K562 (cell line): ENCODE measurements around the gene GTF2A1. TPM values are rescaled to one million over a fixed set of nuclear protein-coding genes. Genes with fewer than 3 reads are reported as not detected.

Experiments
- ATAC-seq: fragments of 200-7000 bp; cut with Tn5 transposase; 3 replicates; pipeline ENCODE4 v1.9.1; 2020; ENCODE audit warnings: moderate library complexity
- BruUV-seq: library from RNA; stranded (reverse); fragments of 400-500 nt; replicated peaks from 2 replicates; lab custom pipeline; 2021; lab: Mats Ljungman, UMichigan
- CTCF ChIA-PET: fragments of 300-600 bp; formaldehyde crosslinking; extraction: SDS; loops from one replicate; lab custom pipeline; 2021; ENCODE audit warnings: low intra/inter-chr PET ratio; lab: Yijun Ruan, JAX
- POLR2A ChIA-PET: fragments of 300-600, 350-650 bp; sonication (Branson Sonifier 250); formaldehyde crosslinking; extraction: SDS; loops from one replicate; lab custom pipeline; 2021; ENCODE audit warnings: antibody characterized with exemption, inconsistent platforms; lab: Yijun Ruan, JAX
- DNase-seq, 4 experiments: peaks; one replicate each; pipeline versions ENCODE4 v3.0.0 to v3.0.0-alpha.2; 2011 to 2018; ENCODE audit warnings: low spot score in 3 of 4, mixed read lengths in 3 of 4; ENCODE audit errors: extremely low read depth in 1 of 4
- FAIRE-seq: peaks from 2 replicates; lab custom pipeline; 2011; peaks lifted over from hg19 to GRCh38; lab: Jason Lieb, UNC
- H2AFZ ChIP-seq: 2 replicates; pipeline ENCODE4 v1.6.0; 2011; ENCODE audit warnings: low read depth, low read length, control low read depth, inconsistent platforms
- H3K27ac ChIP-seq: fragments of 200-600 bp; 3 replicates; pipeline ENCODE4 v1.8.0; 2011; ENCODE audit warnings: low read depth, mild to moderate bottlenecking, control low read depth, inconsistent platforms, low read length, moderate library complexity, mixed read lengths; ENCODE audit errors: extremely low read depth
- H3K27me3 ChIP-seq, 2 experiments: fragments of 300-600 bp in 1 of 2; 2 replicates in 1 of 2; 3 replicates in 1 of 2; pipeline versions ENCODE4 v1.6.0 to v1.8.0; 2011; ENCODE audit warnings: inconsistent platforms in 2 of 2, low read length in 2 of 2, mild to moderate bottlenecking in 1 of 2, mixed read lengths in 1 of 2, moderate library complexity in 1 of 2; ENCODE audit not compliant: control insufficient read depth in 2 of 2, insufficient read depth in 2 of 2
- H3K36me3 ChIP-seq: fragments of 300-600 bp; 3 replicates; pipeline ENCODE4 v1.8.0; 2011; ENCODE audit warnings: mild to moderate bottlenecking, low read length, inconsistent platforms; ENCODE audit not compliant: control insufficient read depth, insufficient read depth
- H3K4me1 ChIP-seq, 2 experiments: fragments of 200-600 bp in 1 of 2; replicated peaks in 1 of 2; 2 replicates in 1 of 2; 3 replicates in 1 of 2; pipeline versions ENCODE4 v1.5.1 to v1.8.0; 2011; ENCODE audit warnings: inconsistent platforms in 2 of 2, low read length in 2 of 2, mild to moderate bottlenecking in 1 of 2, mixed read lengths in 1 of 2, moderate library complexity in 1 of 2; ENCODE audit not compliant: control insufficient read depth in 2 of 2, insufficient read depth in 2 of 2
- H3K4me2 ChIP-seq: 2 replicates; pipeline ENCODE4 v1.6.1; 2011; ENCODE audit warnings: low read length, control low read depth, inconsistent platforms, mixed read lengths; ENCODE audit not compliant: insufficient read depth
- H3K4me3 ChIP-seq: fragments of 200-600 bp; sonication (generic), shearing (Covaris generic); 2 replicates; pipeline ENCODE4 v1.5.1; 2016; ENCODE audit warnings: control low read depth, inconsistent platforms
- H3K79me2 ChIP-seq: fragments of 200-600 bp; 3 replicates; pipeline ENCODE4 v1.8.0; 2011; ENCODE audit warnings: low read length, inconsistent platforms; ENCODE audit not compliant: control insufficient read depth, insufficient read depth
- H3K9ac ChIP-seq, 2 experiments: 2 replicates each; pipeline versions ENCODE4 v1.6.0 to v1.6.1; 2011; ENCODE audit warnings: low read depth in 2 of 2, low read length in 2 of 2, control low read depth in 1 of 2, inconsistent platforms in 1 of 2, mild to moderate bottlenecking in 1 of 2, mixed read lengths in 1 of 2; ENCODE audit not compliant: insufficient read depth in 1 of 2
- H3K9me1 ChIP-seq: one replicate; pipeline ENCODE4 v1.6.0; 2011; ENCODE audit warnings: inconsistent platforms, mild to moderate bottlenecking, low read length, moderate library complexity; ENCODE audit not compliant: control insufficient read depth, insufficient read depth
- H3K9me3 ChIP-seq: replicated peaks from 2 replicates; pipeline ENCODE4 v1.5.1; 2011; ENCODE audit warnings: low read depth, low read length, inconsistent platforms; ENCODE audit not compliant: control insufficient read depth, insufficient read depth
- H4K20me1 ChIP-seq: replicated peaks from 2 replicates; pipeline ENCODE4 v1.6.1; 2011; ENCODE audit warnings: low read length, inconsistent platforms, mixed read lengths; ENCODE audit not compliant: control insufficient read depth, insufficient read depth
- E2F6 ChIP-seq, 2 experiments: IDR thresholded peaks; 2 replicates each; pipeline ENCODE4 v1.6.1; 2011; ENCODE audit warnings: borderline replicate concordance in 1 of 2, control low read depth in 1 of 2, low read depth in 1 of 2, low read length in 1 of 2, mild to moderate bottlenecking in 1 of 2, mixed read lengths in 1 of 2, moderate library complexity in 1 of 2; ENCODE audit not compliant: insufficient read depth in 1 of 2, insufficient read length in 1 of 2, poor library complexity in 1 of 2, severe bottlenecking in 1 of 2; ENCODE audit errors: extremely low read depth in 1 of 2
- RBFOX2 ChIP-seq: fragments of 200-400 bp; formaldehyde crosslinking; IDR thresholded peaks from 2 replicates; pipeline ENCODE4 v1.6.1; 2017; ENCODE audit warnings: low read depth, mild to moderate bottlenecking, low read length, moderate library complexity
- REST ChIP-seq, 2 experiments: fragments of 450-650 bp; formaldehyde crosslinking in 1 of 2; IDR thresholded peaks; 2 replicates each; pipeline versions ENCODE4 v1.4.0 to v1.6.1; 2014 to 2020; ENCODE audit warnings: mild to moderate bottlenecking in 2 of 2, borderline replicate concordance in 1 of 2, low read depth in 1 of 2
- TAF1 ChIP-seq: IDR thresholded peaks from 2 replicates; pipeline ENCODE4 v1.6.1; 2011; ENCODE audit warnings: mild to moderate bottlenecking, low read length, moderate library complexity; ENCODE audit not compliant: insufficient read depth, control insufficient read depth, severe bottlenecking; ENCODE audit errors: extremely low read depth
- UBTF ChIP-seq, 2 experiments: IDR thresholded peaks; 2 replicates each; pipeline ENCODE4 v1.6.1; 2012; ENCODE audit warnings: improper control_type of control experiment in 2 of 2, low read depth in 2 of 2, low read length in 2 of 2, borderline replicate concordance in 1 of 2
- WGBS: fragments of 100-300 bp; shearing (Covaris generic); methylation state at CpG from one replicate; pipeline ENCODE4 v1.1.6; 2016; ENCODE audit warnings: low coverage, mixed read lengths; ENCODE audit not compliant: insufficient coverage; ENCODE audit errors: missing lambda C conversion rate; 5-methylcytosine and 5-hydroxymethylcytosine counted together
- in situ Hi-C: fragments of 300-500 bp; cut with MboI; formaldehyde crosslinking; loops from 4 replicates; pipeline ENCODE4 v1.15.0; 2018; ENCODE audit warnings: inconsistent platforms, mixed read lengths
- intact Hi-C: fragments of 100-400 bp; cut with micrococcal nuclease; formaldehyde crosslinking; loops from 2 replicates; pipeline ENCODE4 v1.14.2; 2022
- polyA plus RNA-seq, 8 experiments: library from polyadenylated mRNA; depleted of rRNA in 4 of 8; stranded (reverse) in 5 of 8; unstranded in 3 of 8; fragments of >200 nt; fragmentation: Nextera tagmentation in 2 of 8; fragmentation: Illumina TruSeq in 1 of 8; extraction: Ambion mirVana in 2 of 8; extraction: Trizol in 1 of 8; gene quantifications; 2 replicates each; pipeline versions ENCODE4 v1.2.1 to v1.2.3, GENCODE V29; 2011 to 2014; ENCODE audit warnings: inconsistent platforms in 1 of 8, missing spikeins in 1 of 8
- total RNA-seq, 7 experiments: library from RNA; depleted of rRNA in 6 of 7; stranded (reverse); fragments of >200 nt in 6 of 7; fragmentation: Illumina TruSeq in 2 of 7; extraction: Trizol in 2 of 7; gene quantifications; 2 replicates each; pipeline versions ENCODE4 v1.2.1 to v1.2.3, GENCODE V29; 2011 to 2021; ENCODE audit warnings: low replicate concordance in 1 of 7

GTF2A1 gene
- total and polyA plus RNA-seq, 9 of the 15 experiments (the other 6 are each of a cell fraction or from before 2014, with no cell fraction given), result 3.4 to 22.8 (median 14.7) TPM

GRCh38 chr14:81219759-81220579 lies 790 bp downstream of the GTF2A1 start:
- Histone ChIP-seq H3K79me2 (peaks cover 60% of the 10 kb centered on the region), H4K20me1 (no peaks in the 10 kb centered on the region), H3K9me1 (no peaks in the 10 kb centered on the region), H3K36me3 (peaks cover 20% of the 10 kb centered on the region), H3K4me3 (peak overlapping the region; percentile 67), H3K4me2 (peak overlapping the region; percentile 74), H3K4me1 (peaks cover 3 to 17% of the 10 kb centered on the region in 2 experiments), H3K9ac (peak overlapping the region; percentile 96 to 98), H2AFZ (peak overlapping the region; percentile 29; the same call in 1 of the 2 replicates), H3K9me3 (no peaks in the 10 kb centered on the region), H3K27ac (peak overlapping the region; percentile 90), H3K27me3 (no peaks in the 10 kb centered on the region)
- intact Hi-C loops, result loop anchor here (5.0 kb wide), 3 partner anchors 47 to 312 kb away; partner anchors contain the start of gene SEL1L
- POLR2A ChIA-PET, result interaction anchor here (0.9 to 1.8 kb wide), 7 partner anchors 9 to 314 kb away, joined by 3 to 9 read pairs (median 4); partner anchors contain the start of gene SEL1L
- 0% methylated on average over 12 of the region's 84 CpGs for WGBS
- ATAC-seq (peak; percentile 5; the same call in 2 of the 3 replicates), FAIRE-seq (peak; percentile 26), DNase-seq (peak; percentile 29 to 49 (median 38))
- in situ Hi-C loops, result no loop called here
- TSS peak; percentile 60 for BruUV-seq
- CTCF ChIA-PET, result no interaction called here
- no peak for TF ChIP-seq TAF1
- TF ChIP-seq REST (IDR thresholded peaks at IDR 0.05; ENCODE audit: borderline replicate concordance), result peak; percentile 49
- no peak for TF ChIP-seq REST (CRISPR knock-in tag; IDR thresholded peaks at IDR 0.05; ENCODE audit: low read depth)
- TF ChIP-seq UBTF (IDR thresholded peaks at IDR 0.05; ENCODE audit: borderline replicate concordance in 1 of 2, low read depth in 2 of 2, low read length in 2 of 2), result 0 out of 4 replicates have a peak, but pooled peaks of 1 of the 2 experiments have one; percentile 46
- TF ChIP-seq E2F6 (IDR thresholded peaks at IDR 0.05; ENCODE audit: borderline replicate concordance in 1 of 2, extremely low read depth in 1 of 2, insufficient read depth in 1 of 2, insufficient read length in 1 of 2, low read depth in 1 of 2, low read length in 1 of 2, poor library complexity in 1 of 2, severe bottlenecking in 1 of 2), result peak in 1 of 2 experiments; percentile 59
- peak; percentile 26; the same call in 1 of the 2 replicates for TF ChIP-seq RBFOX2
